Non-pigmented ciliary epithelial cell (primary cell): Measurements from ENCODE around the gene SEC11C.
A peak's percentile ranks its signal among the peaks of the same experiment; 100 is the strongest.

Experiments
- DNase-seq: peaks from one replicate; pipeline ENCODE4 v3.0.0-alpha.2; 2010; ENCODE audit warnings: low read depth

SEC11C gene

GRCh38 chr18:59144483-59144882 lies 4.8 kb downstream of the SEC11C start:
- DNase-seq: no peak

DNA sequence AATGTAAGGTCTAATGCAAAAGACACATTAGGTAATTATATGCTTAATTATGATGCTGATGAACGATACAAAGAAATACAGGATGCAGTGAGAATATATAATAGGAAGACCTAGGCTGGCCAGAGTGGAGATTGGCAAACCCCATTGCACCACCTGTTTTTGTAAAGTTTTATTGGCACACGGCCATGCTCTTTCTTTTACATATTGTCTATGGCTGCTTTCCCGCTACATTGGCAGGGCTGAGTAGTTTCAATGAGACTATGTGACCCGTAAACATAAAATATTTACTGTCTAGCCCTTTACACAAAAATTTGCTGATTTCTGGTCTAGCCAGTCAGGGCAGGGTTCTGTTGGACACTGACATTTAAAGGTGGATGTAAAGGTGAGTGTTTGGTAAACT lies 5.4 kb downstream of the SEC11C start:
- no peak for DNase-seq

DNA sequence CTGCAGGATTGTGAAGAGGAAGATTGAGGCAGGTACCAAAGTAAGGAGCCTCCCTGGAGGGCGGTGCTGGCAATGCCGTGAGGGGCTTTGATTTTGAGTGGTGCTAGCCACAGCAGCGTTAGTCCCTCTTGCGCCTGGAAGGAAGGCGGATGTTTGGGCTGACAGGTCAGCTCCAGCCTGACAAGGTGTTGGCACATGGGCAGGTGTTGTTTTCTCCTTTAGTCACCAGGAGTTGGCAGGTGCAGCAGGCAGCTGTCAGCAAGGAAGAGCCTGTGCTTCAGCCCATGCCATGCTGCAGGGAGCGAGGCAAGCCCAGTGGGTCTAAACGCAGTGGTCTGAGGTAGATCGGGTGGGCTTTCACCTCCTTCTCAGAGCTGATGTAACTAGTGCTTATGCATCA lies 8.5 kb downstream of the SEC11C start:
- no peak for DNase-seq

DNA sequence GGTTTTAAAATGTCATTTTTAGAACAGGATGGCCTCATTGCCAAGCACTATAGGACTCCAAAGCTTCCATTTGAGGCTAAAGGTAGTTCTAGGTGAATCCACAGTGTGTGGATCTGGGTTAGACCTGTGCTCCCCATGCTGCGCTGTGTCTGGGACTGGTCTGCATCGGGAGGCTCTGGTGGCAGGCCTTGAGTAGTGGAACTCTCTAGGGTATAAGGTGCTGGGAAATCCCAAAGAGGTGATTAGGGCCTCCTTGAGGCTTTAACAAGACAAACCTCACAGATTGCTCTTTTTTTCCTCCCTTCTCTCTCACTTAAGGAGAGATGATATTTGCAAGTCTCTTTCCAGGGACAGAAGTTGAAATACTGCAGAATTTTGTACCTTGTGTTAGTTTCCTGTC lies 9.3 kb downstream of the SEC11C start:
- DNase-seq: no peak

DNA sequence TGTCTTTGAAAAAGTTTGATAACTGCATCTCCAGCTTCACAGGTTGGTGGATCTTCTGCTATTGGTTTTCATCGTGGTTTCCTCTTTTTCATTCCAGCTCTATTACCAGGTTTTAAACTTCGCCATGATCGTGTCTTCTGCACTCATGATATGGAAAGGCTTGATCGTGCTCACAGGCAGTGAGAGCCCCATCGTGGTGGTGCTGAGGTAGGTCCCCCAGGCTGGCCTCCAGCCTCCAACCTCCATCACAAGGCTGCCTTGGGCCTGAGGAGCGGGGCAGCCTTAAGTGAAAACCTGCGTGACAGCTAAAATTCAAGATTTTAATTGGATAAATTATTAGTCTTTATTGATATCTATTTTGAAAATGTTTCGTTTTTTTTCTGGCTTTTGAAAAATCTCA lies 9.7 kb downstream of the SEC11C start:
- DNase-seq: no peak

- DNase-seq: no peak
Measured at GRCh38 chr18:59150236-59150635, 10.6 kb downstream of the SEC11C start.

GRCh38 chr18:59155153-59155552 lies 15.5 kb downstream of the SEC11C start:
- DNase-seq: peak; percentile 60

DNA sequence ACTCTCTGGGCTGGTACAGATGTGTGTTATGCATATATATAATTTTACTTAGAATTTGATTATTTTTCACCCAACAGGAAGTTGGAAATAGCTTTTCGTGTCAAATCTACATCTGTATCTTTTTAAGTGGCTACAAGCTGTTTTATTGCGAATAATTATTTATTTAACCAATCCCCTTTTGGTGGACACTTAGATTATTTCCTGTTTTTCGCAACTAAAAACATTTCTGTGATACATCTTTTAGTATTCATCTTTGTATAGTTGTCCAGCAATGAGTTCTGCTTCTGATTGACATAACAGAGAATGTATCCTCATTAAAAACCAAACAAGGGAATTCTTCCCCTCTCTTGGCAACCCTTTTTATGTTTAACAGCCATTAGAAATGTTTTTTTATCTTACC lies 16.6 kb downstream of the SEC11C start:
- no peak for DNase-seq

- DNase-seq: no peak
Measured at GRCh38 chr18:59159265-59159664, 19.6 kb downstream of the SEC11C start.

DNA sequence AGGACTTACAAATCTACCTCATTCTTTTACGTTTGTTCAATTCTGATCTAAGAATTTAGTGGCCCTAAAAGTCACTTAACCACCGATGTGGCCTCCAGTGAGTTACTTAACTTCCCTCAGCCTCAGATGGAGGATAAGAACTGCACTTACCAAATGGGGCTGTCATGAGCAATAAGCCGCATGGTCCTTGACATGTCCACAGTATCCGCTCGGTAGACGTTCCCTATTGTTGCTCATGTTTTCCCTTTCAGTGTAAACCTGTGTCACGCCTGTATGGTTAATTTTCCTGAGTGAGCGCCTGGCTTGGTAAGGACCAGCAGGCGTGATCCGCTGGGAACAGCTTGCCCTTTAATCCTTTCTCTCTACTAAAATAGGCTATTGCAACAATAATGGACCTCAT lies 20.3 kb downstream of the SEC11C start:
- DNase-seq: no peak

DNA sequence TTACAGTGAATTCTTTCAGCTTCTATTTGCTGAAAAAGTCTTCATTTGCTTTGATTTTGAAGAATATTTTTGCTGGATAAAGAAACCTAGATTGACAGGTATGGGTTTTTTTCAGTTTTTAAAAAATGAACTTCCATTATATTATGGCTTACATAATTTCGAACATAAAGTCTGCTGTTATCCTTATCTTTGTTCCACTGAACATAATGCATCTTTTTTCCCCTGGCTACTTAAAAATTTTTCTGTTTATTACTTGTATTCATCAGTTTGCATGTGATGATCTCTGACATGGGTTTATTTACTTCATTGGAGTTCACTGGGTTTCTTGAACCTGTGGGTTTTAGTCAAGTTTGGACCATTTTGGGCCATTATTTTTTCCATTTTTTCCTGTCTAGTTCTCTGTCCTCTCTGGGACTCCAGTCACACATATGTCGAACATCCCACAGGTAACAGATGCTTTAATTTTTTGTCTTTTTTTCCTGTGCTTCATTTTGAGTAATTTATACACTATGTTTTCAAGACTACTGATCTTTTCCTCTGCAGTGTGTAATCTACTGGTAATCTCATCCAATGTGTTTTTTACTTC lies 33.1 kb downstream of the SEC11C start:
- DNase-seq: no peak

GRCh38 chr18:59177485-59177884 lies 37.8 kb downstream of the SEC11C start:
- no peak for DNase-seq

DNA sequence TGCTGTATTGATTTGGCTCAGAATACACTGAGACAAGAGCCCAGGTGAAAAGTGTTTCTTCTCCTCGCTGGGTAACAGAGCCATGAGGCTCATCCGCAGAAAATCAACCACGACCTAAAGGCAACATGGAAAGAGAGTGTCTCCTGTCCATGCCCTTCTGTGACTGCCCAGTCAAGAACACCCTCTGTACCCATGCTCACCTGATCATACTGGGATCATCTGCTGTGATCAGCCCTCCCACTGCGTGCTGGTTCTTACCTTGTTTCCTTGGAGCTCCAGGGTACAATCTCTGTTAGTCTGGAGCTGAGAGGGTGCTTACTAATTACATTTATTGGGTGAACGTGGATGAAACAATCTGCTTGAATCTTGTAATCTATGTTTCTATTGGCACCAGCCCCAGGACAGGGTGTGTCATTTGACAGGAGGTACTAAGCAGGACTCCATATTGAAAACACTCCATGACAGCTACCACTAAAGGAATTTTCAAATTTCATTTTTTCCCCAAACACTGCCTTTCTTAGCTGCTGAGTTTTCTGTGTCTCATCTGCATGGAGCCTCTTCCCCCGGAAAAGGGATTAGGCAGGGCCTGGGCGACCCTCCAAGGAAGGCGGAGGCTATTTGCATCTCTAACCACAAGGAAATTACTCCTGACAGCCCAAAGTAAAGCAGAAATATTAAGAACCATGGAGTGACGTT lies 40.6 kb downstream of the SEC11C start:
- peak; percentile 31 for DNase-seq

- no peak for DNase-seq
Measured at GRCh38 chr18:59182673-59183072, 43.0 kb downstream of the SEC11C start.

DNA sequence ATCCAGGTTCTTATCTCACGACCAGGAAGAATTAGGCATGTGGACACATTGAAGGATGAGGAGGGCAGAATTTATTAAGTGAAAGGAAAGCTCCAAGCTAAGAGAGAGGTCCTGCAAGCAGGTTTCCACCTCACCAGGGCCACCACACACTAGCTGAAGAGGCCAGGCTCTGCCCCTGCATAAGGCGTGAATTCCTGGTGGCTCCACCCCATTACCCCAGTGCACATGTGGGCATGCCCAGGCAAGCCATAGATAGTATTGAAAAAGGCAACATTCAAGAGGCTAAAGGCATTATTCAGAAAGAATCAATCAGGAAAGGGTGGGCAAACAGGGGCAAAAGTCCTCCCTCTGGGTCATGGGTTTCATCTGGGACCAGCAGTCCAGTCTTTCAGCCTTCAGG lies 49.3 kb downstream of the SEC11C start:
- no peak for DNase-seq

DNA sequence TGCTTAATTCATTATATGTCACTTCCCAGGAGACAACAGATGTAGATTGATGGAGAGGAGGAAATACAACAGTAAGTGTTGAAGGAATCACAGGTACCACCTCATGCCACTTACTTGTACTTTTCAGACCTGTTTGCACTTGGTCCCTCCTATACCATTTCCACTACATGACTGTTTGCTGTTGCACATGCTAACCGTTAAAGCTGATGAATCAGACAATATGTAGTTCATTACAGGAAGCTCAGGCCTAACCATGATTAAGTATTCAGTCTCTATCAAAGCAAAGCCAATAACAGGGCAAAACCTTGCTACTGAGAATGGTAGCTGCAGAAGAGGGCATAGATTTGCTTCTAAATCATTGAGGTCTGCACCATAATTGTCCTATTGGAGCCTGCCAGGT lies 50.1 kb downstream of the SEC11C start:
- no peak for DNase-seq

DNA sequence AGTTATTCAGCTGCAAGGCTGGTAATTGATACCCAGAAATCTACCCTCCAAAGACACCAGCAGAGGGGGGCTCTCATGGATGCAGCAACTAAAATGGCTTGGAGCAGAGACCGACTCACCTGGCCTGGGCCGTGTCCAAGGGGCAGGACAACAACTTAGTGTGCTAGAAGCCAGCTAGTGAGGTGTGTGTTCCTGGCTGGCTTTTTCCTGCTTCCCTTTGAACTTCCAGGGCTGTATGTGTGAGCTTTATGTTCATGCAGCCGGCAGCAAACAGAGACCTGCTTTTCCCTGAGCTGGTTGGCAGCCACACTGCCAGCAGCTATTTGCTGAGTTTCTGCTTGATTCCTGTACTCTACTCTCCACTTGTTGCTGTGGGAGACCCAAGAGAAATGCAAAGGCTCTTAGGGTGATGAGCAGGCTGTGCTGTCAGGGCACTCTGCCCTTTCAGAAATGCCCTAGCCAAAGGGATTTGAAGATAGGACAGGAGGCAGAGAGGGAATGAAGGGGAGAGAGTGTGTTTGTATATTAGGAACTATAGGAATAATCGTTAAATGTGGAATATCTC lies 56.6 kb downstream of the SEC11C start:
- DNase-seq: no peak

GRCh38 chr18:59197636-59198035 lies 58.0 kb downstream of the SEC11C start:
- no peak for DNase-seq

GRCh38 chr18:59198215-59198614 lies 58.5 kb downstream of the SEC11C start:
- no peak for DNase-seq

DNA sequence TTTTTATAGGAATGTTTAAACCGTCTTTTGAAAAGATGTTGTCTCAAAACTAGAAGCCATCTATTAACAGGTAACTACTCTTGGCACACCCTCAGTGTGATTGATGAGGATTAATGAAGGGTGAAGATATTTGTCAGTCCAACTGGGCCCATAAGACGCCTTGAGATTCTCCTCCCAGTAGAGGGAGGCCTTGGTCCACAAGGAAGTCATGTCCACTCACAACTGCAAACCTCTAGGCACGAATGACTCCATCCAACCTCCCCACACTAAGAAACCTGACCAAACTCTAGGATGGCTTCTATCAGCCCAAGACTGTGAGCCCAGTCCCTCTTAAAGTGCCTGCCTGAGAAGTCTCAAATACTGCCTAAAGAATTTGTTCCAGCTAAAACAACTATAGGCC lies 61.1 kb downstream of the SEC11C start:
- DNase-seq: no peak

GRCh38 chr18:59202258-59202820 lies 62.7 kb downstream of the SEC11C start:
- DNase-seq: no peak

DNA sequence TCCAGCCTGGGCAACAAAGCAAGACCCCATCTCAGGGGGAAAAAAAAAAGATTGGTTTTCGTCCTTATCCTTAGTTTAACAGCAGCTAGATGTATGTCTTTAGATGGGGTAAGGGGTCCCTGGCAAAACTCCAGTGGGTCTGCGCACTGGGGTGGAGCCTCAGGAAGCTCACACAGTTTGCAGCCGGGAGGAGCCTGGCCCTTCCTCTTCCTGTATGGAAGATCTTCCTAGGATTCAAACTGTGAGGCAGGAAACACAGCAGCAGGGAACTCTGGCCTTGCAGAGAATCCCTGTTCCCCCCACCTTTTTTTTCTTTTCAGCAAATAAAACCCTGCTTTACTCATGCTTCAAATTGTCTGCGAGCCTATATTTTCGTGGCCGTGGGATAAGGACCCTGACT lies 67.8 kb downstream of the SEC11C start:
- DNase-seq: no peak
